Measurements from ENCODE around the gene NTHL1. TPM values are rescaled to one million over a fixed set of nuclear protein-coding genes. Genes with fewer than 3 reads are reported as not detected.

The NTHL1 gene
- total and polyA plus RNA-seq, 2 of the 13 experiments (the other 11 are each of a cell fraction or from before 2014, with no cell fraction given): 47.5 to 64.9 TPM

- TF ChIP-seq, protein P1, sequence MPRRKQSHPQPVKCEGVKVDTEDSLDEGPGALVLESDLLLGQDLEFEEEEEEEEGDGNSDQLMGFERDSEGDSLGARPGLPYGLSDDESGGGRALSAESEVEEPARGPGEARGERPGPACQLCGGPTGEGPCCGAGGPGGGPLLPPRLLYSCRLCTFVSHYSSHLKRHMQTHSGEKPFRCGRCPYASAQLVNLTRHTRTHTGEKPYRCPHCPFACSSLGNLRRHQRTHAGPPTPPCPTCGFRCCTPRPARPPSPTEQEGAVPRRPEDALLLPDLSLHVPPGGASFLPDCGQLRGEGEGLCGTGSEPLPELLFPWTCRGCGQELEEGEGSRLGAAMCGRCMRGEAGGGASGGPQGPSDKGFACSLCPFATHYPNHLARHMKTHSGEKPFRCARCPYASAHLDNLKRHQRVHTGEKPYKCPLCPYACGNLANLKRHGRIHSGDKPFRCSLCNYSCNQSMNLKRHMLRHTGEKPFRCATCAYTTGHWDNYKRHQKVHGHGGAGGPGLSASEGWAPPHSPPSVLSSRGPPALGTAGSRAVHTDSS (CRISPR knock-in tag; conservative IDR thresholded peaks at IDR 0.05): no peak
- TF ChIP-seq MEIS1 (CRISPR knock-in tag; IDR thresholded peaks at IDR 0.05; ENCODE audit: borderline replicate concordance) (no peak), PHF8 (CRISPR knock-in tag; IDR thresholded peaks at IDR 0.05) (no peak), NFYC (CRISPR knock-in tag; IDR thresholded peaks at IDR 0.05) (no peak), HIC2 (CRISPR knock-in tag; IDR thresholded peaks at IDR 0.05; ENCODE audit: low read depth) (no peak), MED13 (CRISPR knock-in tag; IDR thresholded peaks at IDR 0.05) (no peak)
Measured at GRCh38 chr16:2086812-2087747, 39.4 kb upstream of the NTHL1 start (continued).

DNA sequence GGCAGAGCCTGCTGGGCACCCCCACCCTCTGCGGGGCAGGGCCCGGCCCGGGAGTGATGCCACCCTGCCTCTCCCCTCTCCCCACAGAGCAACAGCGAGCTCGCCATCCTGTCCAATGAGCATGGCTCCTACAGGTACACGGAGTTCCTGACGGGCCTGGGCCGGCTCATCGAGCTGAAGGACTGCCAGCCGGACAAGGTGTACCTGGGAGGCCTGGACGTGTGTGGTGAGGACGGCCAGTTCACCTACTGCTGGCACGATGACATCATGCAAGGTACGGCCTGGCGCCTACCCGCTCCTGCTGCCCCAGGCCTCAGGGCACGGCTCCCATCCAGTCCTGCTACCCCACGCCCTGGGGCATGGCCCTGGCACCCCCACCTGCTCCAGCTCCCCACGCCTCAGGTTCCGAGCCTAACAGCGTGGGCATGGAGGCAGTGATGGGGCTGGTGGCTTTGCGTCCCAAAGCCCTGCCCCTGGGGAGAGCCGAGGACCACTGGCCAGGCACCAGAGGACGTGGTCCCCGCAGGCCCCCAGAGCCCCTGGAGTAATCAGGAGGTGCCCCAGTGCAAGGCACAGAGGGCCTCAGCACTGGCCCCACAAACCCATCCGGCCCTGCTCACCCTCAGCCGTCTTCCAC, 38.6 kb upstream of the NTHL1 start:
- CTCF ChIA-PET (ENCODE audit: low intra/inter-chr PET ratio, low total read pairs): no interaction called here
- ATAC-seq: no peak
- TF ChIP-seq NFIC (IDR thresholded peaks at IDR 0.05; ENCODE audit: low read length) (no peak), ZNF567 (CRISPR knock-in tag; IDR thresholded peaks at IDR 0.05; ENCODE audit: borderline replicate concordance) (no peak), GATAD2A (CRISPR knock-in tag; IDR thresholded peaks at IDR 0.05) (no peak), GABPA (IDR thresholded peaks at IDR 0.05; ENCODE audit: low read depth, low read length) (no peak), GABPA (CRISPR knock-in tag; IDR thresholded peaks at IDR 0.05; ENCODE audit: low read depth) (no peak), ZNF609 (CRISPR knock-in tag; IDR thresholded peaks at IDR 0.05; ENCODE audit: borderline replicate concordance) (no peak)

More for the DNA sequence above, 38.6 kb upstream of the NTHL1 start:
- no TSS peak for BruUV-seq (replicated peaks)
- Histone ChIP-seq H3K79me2 (ENCODE audit: insufficient read depth, low read length) (no peaks in the 10 kb centered on the region), H3K4me3 (replicated peaks in 1 of 3; ENCODE audit: insufficient read depth in 1 of 3, low read depth in 2 of 3, low read length in 3 of 3) (no peak overlapping the region), H3K4me2 (ENCODE audit: low read depth, low read length) (no peak overlapping the region), H3K9me3 (ENCODE audit: low read length) (no peaks in the 10 kb centered on the region), H3K4me1 (ENCODE audit: insufficient read depth, low read length) (no peaks in the 10 kb centered on the region), H2AFZ (ENCODE audit: low read length) (no peak overlapping the region), H3K27ac (ENCODE audit: extremely low read length, insufficient read depth, low read length) (no peak overlapping the region), H4K20me1 (ENCODE audit: insufficient read depth, low read length) (no peaks in the 10 kb centered on the region), H3K36me3 (replicated peaks in 1 of 2; ENCODE audit: control insufficient read depth in 1 of 2, insufficient read depth in 2 of 2, low read length in 2 of 2) (peaks cover 18 to 27% of the 10 kb centered on the region in 2 experiments; a peak in 3 of 5 replicates), H3K27me3 (ENCODE audit: control insufficient read depth in 1 of 2, insufficient read depth in 2 of 2, low read length in 2 of 2) (no peaks in the 10 kb centered on the region), H3K9ac (ENCODE audit: insufficient read depth, low read depth, low read length) (no peak overlapping the region)
- no peak for DNase-seq (ENCODE audit: low spot score)
- no peak for FAIRE-seq
- intact Hi-C loops (cut with micrococcal nuclease; ENCODE audit: unreplicated experiment): no loop called here
- 98% methylated on average over 11 of the region's 27 CpGs for WGBS (ENCODE audit: low lambda C conversion rate)
- in situ Hi-C loops (cut with HindIII; ENCODE audit: extremely low pct_ligation_motif_present, low pct_unique_long_range_greater_than_20kb): loop anchor here (5.0 to 10.0 kb wide), 2 partner anchors 59 to 64 kb away; partner anchors contain the start of gene RAB26
- POLR2A ChIA-PET: no interaction called here
